H1 (cell line): ENCODE measurements around the gene RBM25. TPM values are rescaled to one million over a fixed set of nuclear protein-coding genes. Genes with fewer than 3 reads are reported as not detected.

ENCODE experiments used
- CTCF ChIA-PET: fragments of 300-600 bp; sonication (Branson Sonifier 250); formaldehyde crosslinking; loops from one replicate; lab custom pipeline; 2021; ENCODE audit not compliant: partially characterized antibody; lab: Charles Lee
- POLR2A ChIA-PET: fragments of 300-600 bp; sonication (Branson Sonifier 250); formaldehyde crosslinking; loops from one replicate; lab custom pipeline; 2021; ENCODE audit warnings: inconsistent platforms; ENCODE audit not compliant: partially characterized antibody; lab: Charles Lee
- DNase-seq, 2 experiments: peaks; one replicate each; pipeline versions ENCODE4 v3.0.0 to v3.0.0-alpha.2; 2010 to 2022; ENCODE audit warnings: low spot score in 2 of 2, low read depth in 1 of 2, mixed read lengths in 1 of 2
- FAIRE-seq: peaks from 2 replicates; lab custom pipeline; 2011; peaks lifted over from hg19 to GRCh38; lab: Jason Lieb, UNC
- H2AFZ ChIP-seq: 2 replicates; pipeline ENCODE4 v1.8.1; 2012; ENCODE audit warnings: low read length, inconsistent platforms
- H2AK5ac ChIP-seq: 2 replicates; pipeline ENCODE4 v1.6.1; 2013; ENCODE audit warnings: low read depth, low read length
- H2BK120ac ChIP-seq: replicated peaks from 2 replicates; pipeline ENCODE3; 2013; ENCODE audit warnings: low read depth, low read length, inconsistent platforms
- H2BK12ac ChIP-seq: 2 replicates; pipeline ENCODE4 v1.6.1; 2013; ENCODE audit warnings: low read depth, low read length
- H2BK15ac ChIP-seq: 2 replicates; pipeline ENCODE4 v1.6.1; 2013; ENCODE audit warnings: low read length
- H2BK20ac ChIP-seq: 2 replicates; pipeline ENCODE4 v1.6.1; 2013; ENCODE audit warnings: low read length
- H2BK5ac ChIP-seq: 2 replicates; pipeline ENCODE4 v1.6.1; 2013; ENCODE audit warnings: low read depth, low read length
- H3K14ac ChIP-seq: 2 replicates; pipeline ENCODE4 v1.6.1; 2013; ENCODE audit warnings: inconsistent platforms; ENCODE audit not compliant: insufficient read length
- H3K18ac ChIP-seq: 2 replicates; pipeline ENCODE4 v1.6.1; 2013; ENCODE audit warnings: low read length; ENCODE audit errors: extremely low read depth
- H3K23ac ChIP-seq: 2 replicates; pipeline ENCODE4 v1.6.1; 2013; ENCODE audit warnings: inconsistent platforms; ENCODE audit not compliant: insufficient read length
- H3K23me2 ChIP-seq: 2 replicates; pipeline ENCODE4 v1.6.1; 2013; ENCODE audit warnings: low read depth, low read length
- H3K27ac ChIP-seq: 2 replicates; pipeline ENCODE4 v1.6.1; 2011; ENCODE audit warnings: low read depth, low read length, inconsistent platforms
- H3K27me3 ChIP-seq, 4 experiments: replicated peaks in 1 of 4; 1 replicate in 1 of 4; 2 replicates in 3 of 4; pipeline versions ENCODE4 v1.6.1 to v1.8.1; 2011 to 2013; ENCODE audit warnings: low read length in 3 of 4, mild to moderate bottlenecking in 3 of 4, inconsistent platforms in 2 of 4, mixed read lengths in 2 of 4, moderate library complexity in 1 of 4; ENCODE audit not compliant: control insufficient read depth in 3 of 4, insufficient read depth in 3 of 4; ENCODE audit errors: extremely low read depth in 1 of 4
- H3K36me3 ChIP-seq, 4 experiments: 2 replicates each; pipeline versions ENCODE4 v1.6.1 to v1.8.1; 2011 to 2013; ENCODE audit warnings: mild to moderate bottlenecking in 4 of 4, low read length in 3 of 4, moderate library complexity in 2 of 4, control low read depth in 1 of 4, inconsistent platforms in 1 of 4; ENCODE audit not compliant: insufficient read depth in 4 of 4, control insufficient read depth in 2 of 4
- H3K4ac ChIP-seq: replicated peaks from 2 replicates; pipeline ENCODE3; 2013; ENCODE audit warnings: low read length, low read depth, mixed read lengths, inconsistent platforms; ENCODE audit not compliant: insufficient read length
- H3K4me1 ChIP-seq, 4 experiments: replicated peaks in 1 of 4; 1 replicate in 1 of 4; 2 replicates in 3 of 4; pipeline versions ENCODE4 v1.6.1 to v1.8.1; 2011 to 2013; ENCODE audit warnings: low read length in 3 of 4, inconsistent platforms in 2 of 4, mixed read lengths in 1 of 4; ENCODE audit not compliant: insufficient read depth in 4 of 4, control insufficient read depth in 3 of 4
- H3K4me2 ChIP-seq, 2 experiments: 2 replicates each; pipeline versions ENCODE4 v1.6.1 to v1.8.1; 2011 to 2013; ENCODE audit warnings: low read depth in 2 of 2, low read length in 2 of 2, control low read depth in 1 of 2, inconsistent platforms in 1 of 2, mild to moderate bottlenecking in 1 of 2; ENCODE audit not compliant: insufficient read depth in 1 of 2
- H3K4me3 ChIP-seq, 4 experiments: fragments of 200-600, 300-600 bp in 1 of 4; sonication (generic), shearing (Covaris generic), sonication (Bioruptor Twin) in 1 of 4; 2 replicates each; pipeline versions ENCODE4 v1.5.1 to v1.8.1; 2011 to 2016; ENCODE audit warnings: low read length in 4 of 4, low read depth in 3 of 4, control low read depth in 2 of 4, inconsistent platforms in 2 of 4, mild to moderate bottlenecking in 2 of 4, mixed read lengths in 1 of 4, moderate library complexity in 1 of 4; ENCODE audit not compliant: insufficient read depth in 2 of 4; ENCODE audit errors: extremely low read depth in 1 of 4
- H3K56ac ChIP-seq: replicated peaks from 2 replicates; pipeline ENCODE3; 2013; ENCODE audit warnings: low read depth, mild to moderate bottlenecking, mixed read lengths, low read length, inconsistent platforms; ENCODE audit not compliant: insufficient read length
- H3K79me1 ChIP-seq: 2 replicates; pipeline ENCODE4 v1.6.1; 2013; ENCODE audit warnings: low read depth, low read length, control low read depth
- H3K79me2 ChIP-seq, 2 experiments: 2 replicates each; pipeline versions ENCODE4 v1.6.1 to v1.8.1; 2012 to 2013; ENCODE audit warnings: low read length in 2 of 2, mild to moderate bottlenecking in 2 of 2, inconsistent platforms in 1 of 2; ENCODE audit not compliant: insufficient read depth in 2 of 2, control insufficient read depth in 1 of 2
- H3K9ac ChIP-seq, 4 experiments: replicated peaks in 1 of 4; 1 replicate in 1 of 4; 2 replicates in 3 of 4; pipeline versions ENCODE4 v1.6.1 to v1.8.1; 2011 to 2013; ENCODE audit warnings: low read depth in 3 of 4, low read length in 3 of 4, control low read depth in 2 of 4, mild to moderate bottlenecking in 2 of 4, moderate library complexity in 2 of 4, inconsistent platforms in 1 of 4; ENCODE audit errors: extremely low read depth in 1 of 4
- H3K9me3 ChIP-seq, 2 experiments: 2 replicates each; pipeline versions ENCODE4 v1.6.1 to v1.8.1; 2012 to 2013; ENCODE audit warnings: mild to moderate bottlenecking in 2 of 2, moderate library complexity in 2 of 2, control low read depth in 1 of 2, inconsistent platforms in 1 of 2, low read depth in 1 of 2, low read length in 1 of 2, mixed read lengths in 1 of 2; ENCODE audit not compliant: insufficient read depth in 2 of 2
- H4K20me1 ChIP-seq, 2 experiments: replicated peaks in 1 of 2; 2 replicates each; pipeline versions ENCODE3 to v1.8.1; 2011 to 2013; ENCODE audit warnings: inconsistent platforms in 2 of 2, low read length in 2 of 2, mild to moderate bottlenecking in 1 of 2; ENCODE audit not compliant: insufficient read depth in 2 of 2, control insufficient read depth in 1 of 2
- H4K5ac ChIP-seq: 2 replicates; pipeline ENCODE4 v1.6.1; 2013; ENCODE audit warnings: low read length, low read depth, mixed read lengths, inconsistent platforms; ENCODE audit not compliant: insufficient read length
- H4K8ac ChIP-seq: 2 replicates; pipeline ENCODE4 v1.8.0; 2013; ENCODE audit warnings: mild to moderate bottlenecking, moderate library complexity, low read length, inconsistent platforms; ENCODE audit not compliant: insufficient read depth; ENCODE audit errors: extremely low read depth
- H4K91ac ChIP-seq: replicated peaks from 2 replicates; pipeline ENCODE3; 2013; ENCODE audit warnings: low read length, mixed read lengths, inconsistent platforms; ENCODE audit not compliant: insufficient read length
- CBX5 ChIP-seq: fragments of 300-800, 300-1000 bp; sonication (generic); IDR thresholded peaks from 2 replicates; pipeline ENCODE4 v1.7.1; 2016; ENCODE audit warnings: antibody characterized with exemption, low read length, low read depth
- CBX8 ChIP-seq: fragments of 300-800, 300-1000 bp; sonication (generic); IDR thresholded peaks from 2 replicates; pipeline ENCODE4 v1.7.1; 2016; ENCODE audit warnings: low read depth, low read length, borderline replicate concordance
- CTCF ChIP-seq, 3 experiments: IDR thresholded peaks; 1 replicate in 2 of 3; 2 replicates in 1 of 3; pipeline versions ENCODE4 v1.5.1 to v1.6.1; 2011; ENCODE audit warnings: low read length in 3 of 3, mild to moderate bottlenecking in 3 of 3, inconsistent platforms in 2 of 3, low read depth in 1 of 3, moderate library complexity in 1 of 3; ENCODE audit not compliant: insufficient read depth in 1 of 3; ENCODE audit errors: control extremely low read depth in 1 of 3
- EGR1 ChIP-seq: IDR thresholded peaks from 2 replicates; pipeline ENCODE4 v1.6.1; 2011; ENCODE audit warnings: low read depth, low read length, borderline replicate concordance
- GABPA ChIP-seq: IDR thresholded peaks from 2 replicates; pipeline ENCODE4 v1.6.1; 2011; ENCODE audit warnings: mild to moderate bottlenecking, low read length, moderate library complexity, borderline replicate concordance; ENCODE audit not compliant: insufficient read depth
- HDAC2 ChIP-seq, 2 experiments: fragments of 300-600 bp in 1 of 2; sonication (generic) in 1 of 2; IDR thresholded peaks; 2 replicates each; pipeline ENCODE4 v1.6.1; 2011 to 2012; ENCODE audit warnings: low read depth in 2 of 2, low read length in 2 of 2, mild to moderate bottlenecking in 2 of 2, moderate library complexity in 2 of 2, borderline replicate concordance in 1 of 2, inconsistent platforms in 1 of 2
- KDM5A ChIP-seq: fragments of 200-600 bp; IDR thresholded peaks from 2 replicates; pipeline ENCODE4 v1.7.1; 2012; ENCODE audit warnings: mild to moderate bottlenecking, low read length, inconsistent platforms, mixed read lengths
- POLR2A ChIP-seq, 2 experiments: IDR thresholded peaks; 1 replicate in 1 of 2; 2 replicates in 1 of 2; pipeline ENCODE4 v1.6.1; 2011; ENCODE audit warnings: low read depth in 2 of 2, low read length in 2 of 2, mild to moderate bottlenecking in 2 of 2; ENCODE audit errors: control extremely low read depth in 1 of 2
- RAD21 ChIP-seq, 2 experiments: IDR thresholded peaks in 1 of 2; conservative IDR thresholded peaks in 1 of 2; 2 replicates each; pipeline ENCODE4 v1.6.1; 2011; ENCODE audit warnings: low read depth in 2 of 2, low read length in 2 of 2, improper control_type of control experiment in 1 of 2, inconsistent platforms in 1 of 2, mild to moderate bottlenecking in 1 of 2, moderate library complexity in 1 of 2
- RBBP5 ChIP-seq: IDR thresholded peaks from 2 replicates; pipeline ENCODE4 v1.7.1; 2012; ENCODE audit warnings: low read depth, mild to moderate bottlenecking, inconsistent platforms, low read length, moderate library complexity, borderline replicate concordance
- SIN3A ChIP-seq, 2 experiments: IDR thresholded peaks in 1 of 2; conservative IDR thresholded peaks in 1 of 2; 2 replicates each; pipeline ENCODE4 v1.6.1; 2011 to 2012; ENCODE audit warnings: low read length in 2 of 2, improper control_type of control experiment in 1 of 2, low read depth in 1 of 2, mild to moderate bottlenecking in 1 of 2
- WGBS, 2 experiments: shearing (Covaris generic) in 1 of 2; methylation state at CpG; one replicate each; pipeline versions ENCODE4 v1.1.6 to v1.1.7; 2013 to 2015; ENCODE audit warnings: low lambda C conversion rate in 2 of 2, mixed read lengths in 2 of 2, inconsistent platforms in 1 of 2, low coverage in 1 of 2, missing lambda C conversion rate in 1 of 2; ENCODE audit not compliant: insufficient replicate concordance in 2 of 2, insufficient coverage in 1 of 2, insufficient read length in 1 of 2; ENCODE audit errors: extremely low coverage in 1 of 2, missing lambda C conversion rate in 1 of 2; 5-methylcytosine and 5-hydroxymethylcytosine counted together
- polyA plus RNA-seq, 7 experiments: library from polyadenylated mRNA; depleted of rRNA in 3 of 7; stranded (reverse) in 5 of 7; unstranded in 2 of 7; fragments of >200 nt in 5 of 7; fragments of 200-250 nt in 2 of 7; gene quantifications; 1 replicate in 5 of 7; 2 replicates in 1 of 7; 4 replicates in 1 of 7; pipeline versions ENCODE4 v1.2.1 to v1.2.3, GENCODE V29; 2011 to 2013; ENCODE audit warnings: missing spikeins in 2 of 7, mixed read lengths in 2 of 7
- total RNA-seq: library from RNA; stranded (reverse); fragmentation: NEBNext Ultra II Directional; extraction: Animal tissue kit (Norgen Biotek cat#: 25700); gene quantifications from 2 replicates; pipeline ENCODE4 v1.2.1, GENCODE V29; 2021

Gene RBM25
- total and polyA plus RNA-seq, 2 of the 8 experiments (the other 6 are each of a cell fraction or from before 2014, with no cell fraction given), result 25.6 to 134 TPM

- Histone ChIP-seq H3K4me1 (no peaks in the 10 kb centered on the region), H3K4me3 (no peak overlapping the region), H3K27ac (no peak overlapping the region), H3K4me2 (no peak overlapping the region), H3K4ac (no peak overlapping the region), H2AFZ (no peak overlapping the region), H3K23ac (no peak overlapping the region), H3K18ac (no peak overlapping the region), H4K5ac (no peak overlapping the region), H2BK20ac (no peak overlapping the region), H3K23me2 (no peaks in the 10 kb centered on the region), H3K36me3 (peaks cover 2 to 14% (median 6%) of the 10 kb centered on the region in 4 experiments; a peak in 7 of 8 replicates), H3K27me3 (no peaks in the 10 kb centered on the region), H2BK5ac (no peak overlapping the region), H2BK120ac (no peak overlapping the region), H4K8ac (no peak overlapping the region), H3K79me2 (peaks cover 0 to 45% of the 10 kb centered on the region in 2 experiments; a peak in 3 of 4 replicates), H3K14ac (no peak overlapping the region), H3K56ac (no peak overlapping the region), H3K9ac (no peak overlapping the region), H3K79me1 (0 out of 2 replicates have a peak, but pooled peaks cover 5% of the 10 kb centered on the region), H2BK12ac (no peak overlapping the region), H4K91ac (no peak overlapping the region), H2AK5ac (no peak overlapping the region), H3K9me3 (no peaks in the 10 kb centered on the region), H4K20me1 (peaks cover 0 to 1% of the 10 kb centered on the region in 2 experiments), H2BK15ac (no peak overlapping the region)
- POLR2A ChIA-PET, result no interaction called here
- WGBS, 2 experiments, result 91% methylated on average over 3 of the region's 3 CpGs; no CpG with 5 or more reads in 1 of the 2 experiments
- CTCF ChIA-PET, result no interaction called here
- no peak for FAIRE-seq
- no peak for DNase-seq
- no peak for TF ChIP-seq KDM5A
- TF ChIP-seq POLR2A (IDR thresholded peaks at IDR 0.05; ENCODE audit: control extremely low read depth in 1 of 2, low read depth in 2 of 2, low read length in 2 of 2), result no peak
- TF ChIP-seq CTCF (IDR thresholded peaks at IDR 0.05; ENCODE audit: control extremely low read depth in 1 of 3, insufficient read depth in 1 of 3, low read depth in 1 of 3, low read length in 3 of 3), result no peak
- no peak for TF ChIP-seq RBBP5
- TF ChIP-seq RAD21 (IDR thresholded peaks at IDR 0.05 in 1 of 2, conservative IDR thresholded peaks at IDR 0.05 in 1 of 2; ENCODE audit: low read depth in 2 of 2, low read length in 2 of 2), result no peak
- TF ChIP-seq SIN3A (conservative IDR thresholded peaks at IDR 0.05 in 1 of 2, IDR thresholded peaks at IDR 0.05 in 1 of 2; ENCODE audit: low read depth in 1 of 2, low read length in 2 of 2), result no peak
- TF ChIP-seq GABPA, result no peak
- TF ChIP-seq CBX5, result no peak
- no peak for TF ChIP-seq CBX8
- TF ChIP-seq EGR1, result no peak
- TF ChIP-seq HDAC2 (IDR thresholded peaks at IDR 0.05; ENCODE audit: borderline replicate concordance in 1 of 2, low read depth in 2 of 2, low read length in 2 of 2), result no peak
Observed at GRCh38 chr14:73146111-73146510, 87.8 kb downstream of the RBM25 start.
